WTC11 (cell line): ENCODE results near the gene NQO2. TPM values are rescaled to one million over a fixed set of nuclear protein-coding genes. Genes with fewer than 3 reads are reported as not detected.

ENCODE experiments used
- CREB1 ChIP-seq: sonication (generic); formaldehyde crosslinking; IDR thresholded peaks from 2 replicates; pipeline ENCODE4 v1.8.0; 2023; ENCODE audit warnings: mild to moderate bottlenecking, missing genetic modification reagents
- ESRRA ChIP-seq: sonication (generic); formaldehyde crosslinking; IDR thresholded peaks from 2 replicates; pipeline ENCODE4 v1.8.1; 2022; ENCODE audit warnings: mild to moderate bottlenecking, missing genetic modification reagents, borderline replicate concordance
- HMGA2 ChIP-seq: fragments of 250-450 bp; sonication (Bioruptor Pico); IDR thresholded peaks from 2 replicates; pipeline ENCODE4 v1.4.0; 2021; ENCODE audit warnings: mild to moderate bottlenecking, moderate library complexity
- JAZF1 ChIP-seq: fragments of 250-450 bp; sonication (Bioruptor Pico); IDR thresholded peaks from 2 replicates; pipeline ENCODE4 v1.9.0; 2021; ENCODE audit warnings: moderate library complexity, mild to moderate bottlenecking, inconsistent platforms
- JUN ChIP-seq: sonication (generic); formaldehyde crosslinking; IDR thresholded peaks from 2 replicates; pipeline ENCODE4 v1.8.0; 2023; ENCODE audit warnings: mild to moderate bottlenecking, missing genetic modification reagents
- NFATC4 ChIP-seq: fragments of 250-450 bp; sonication (Bioruptor Pico); IDR thresholded peaks from 2 replicates; pipeline ENCODE4 v1.9.0; 2021; ENCODE audit warnings: mild to moderate bottlenecking
- NFE2L1 ChIP-seq: sonication (generic); formaldehyde crosslinking; IDR thresholded peaks from 2 replicates; pipeline ENCODE4 v1.8.1; 2023; ENCODE audit warnings: missing genetic modification reagents
- PRDM15 ChIP-seq: sonication (generic); formaldehyde crosslinking; IDR thresholded peaks from 2 replicates; pipeline ENCODE4 v1.8.0; 2022; ENCODE audit warnings: missing genetic modification reagents
- PREB ChIP-seq: sonication (generic); formaldehyde crosslinking; IDR thresholded peaks from 2 replicates; pipeline ENCODE4 v1.8.1; 2022; ENCODE audit warnings: mild to moderate bottlenecking, missing genetic modification reagents, moderate library complexity, borderline replicate concordance
- SP1 ChIP-seq: sonication (generic); formaldehyde crosslinking; conservative IDR thresholded peaks from 2 replicates; pipeline ENCODE4 v1.8.1; 2022; ENCODE audit warnings: missing genetic modification reagents
- USF1 ChIP-seq: sonication (generic); formaldehyde crosslinking; IDR thresholded peaks from 2 replicates; pipeline ENCODE4 v1.8.0; 2022; ENCODE audit warnings: mild to moderate bottlenecking, missing genetic modification reagents
- ZBTB43 ChIP-seq: sonication (generic); formaldehyde crosslinking; IDR thresholded peaks from 2 replicates; pipeline ENCODE4 v1.8.1; 2023; ENCODE audit warnings: mild to moderate bottlenecking, missing genetic modification reagents
- ZNF219 ChIP-seq: sonication (generic); formaldehyde crosslinking; IDR thresholded peaks from 2 replicates; pipeline ENCODE4 v1.8.0; 2023; ENCODE audit warnings: missing genetic modification reagents, mild to moderate bottlenecking, borderline replicate concordance
- ZNF281 ChIP-seq: sonication (generic); formaldehyde crosslinking; IDR thresholded peaks from 2 replicates; pipeline ENCODE4 v1.8.0; 2023; ENCODE audit warnings: mild to moderate bottlenecking, missing genetic modification reagents
- total RNA-seq: library from RNA; stranded (reverse); gene quantifications from 3 replicates; pipeline ENCODE4 v1.2.3, GENCODE V29; 2021
- TF ChIP-seq, protein P1 (sequence below): sonication (generic); formaldehyde crosslinking; IDR thresholded peaks from 2 replicates; pipeline ENCODE4 v1.8.1; 2022; ENCODE audit warnings: low read depth, missing genetic modification reagents, borderline replicate concordance
- TF ChIP-seq, protein P2 (sequence below): sonication (generic); formaldehyde crosslinking; conservative IDR thresholded peaks from 2 replicates; pipeline ENCODE4 v1.8.1; 2023; ENCODE audit warnings: mild to moderate bottlenecking, low read depth, missing genetic modification reagents, moderate library complexity
- TF ChIP-seq, protein P3 (sequence below): sonication (generic); formaldehyde crosslinking; IDR thresholded peaks from 2 replicates; pipeline ENCODE4 v1.8.0; 2022; ENCODE audit warnings: mild to moderate bottlenecking, missing genetic modification reagents
- TF ChIP-seq, protein P4 (sequence below): fragments of 250-450 bp; sonication (Bioruptor Pico); IDR thresholded peaks from 2 replicates; pipeline ENCODE4 v2.1.2; 2022; ENCODE audit warnings: mild to moderate bottlenecking, moderate library complexity
- TF ChIP-seq, protein P5 (sequence below): sonication (generic); formaldehyde crosslinking; IDR thresholded peaks from 2 replicates; pipeline ENCODE4 v1.8.1; 2022; ENCODE audit warnings: mild to moderate bottlenecking, moderate library complexity, missing genetic modification reagents

Gene NQO2
- total RNA-seq, 1 experiment from 2014 or later = 119 TPM

GRCh38 chr6:3063733-3064700 is 64.3 kb downstream of the NQO2 start (continued):
- TF ChIP-seq PRDM15 (CRISPR knock-in tag) = 0 out of 2 replicates have a peak, but pooled peaks have one; percentile 30
- no peak for TF ChIP-seq JAZF1 (CRISPR knock-in tag)
- TF ChIP-seq ZNF219 (CRISPR knock-in tag) = no peak
- no peak for TF ChIP-seq HMGA2 (CRISPR knock-in tag)
- TF ChIP-seq USF1 (CRISPR knock-in tag) = no peak
- TF ChIP-seq, protein P1, sequence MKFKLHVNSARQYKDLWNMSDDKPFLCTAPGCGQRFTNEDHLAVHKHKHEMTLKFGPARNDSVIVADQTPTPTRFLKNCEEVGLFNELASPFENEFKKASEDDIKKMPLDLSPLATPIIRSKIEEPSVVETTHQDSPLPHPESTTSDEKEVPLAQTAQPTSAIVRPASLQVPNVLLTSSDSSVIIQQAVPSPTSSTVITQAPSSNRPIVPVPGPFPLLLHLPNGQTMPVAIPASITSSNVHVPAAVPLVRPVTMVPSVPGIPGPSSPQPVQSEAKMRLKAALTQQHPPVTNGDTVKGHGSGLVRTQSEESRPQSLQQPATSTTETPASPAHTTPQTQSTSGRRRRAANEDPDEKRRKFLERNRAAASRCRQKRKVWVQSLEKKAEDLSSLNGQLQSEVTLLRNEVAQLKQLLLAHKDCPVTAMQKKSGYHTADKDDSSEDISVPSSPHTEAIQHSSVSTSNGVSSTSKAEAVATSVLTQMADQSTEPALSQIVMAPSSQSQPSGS = no peak
- TF ChIP-seq, protein P2, sequence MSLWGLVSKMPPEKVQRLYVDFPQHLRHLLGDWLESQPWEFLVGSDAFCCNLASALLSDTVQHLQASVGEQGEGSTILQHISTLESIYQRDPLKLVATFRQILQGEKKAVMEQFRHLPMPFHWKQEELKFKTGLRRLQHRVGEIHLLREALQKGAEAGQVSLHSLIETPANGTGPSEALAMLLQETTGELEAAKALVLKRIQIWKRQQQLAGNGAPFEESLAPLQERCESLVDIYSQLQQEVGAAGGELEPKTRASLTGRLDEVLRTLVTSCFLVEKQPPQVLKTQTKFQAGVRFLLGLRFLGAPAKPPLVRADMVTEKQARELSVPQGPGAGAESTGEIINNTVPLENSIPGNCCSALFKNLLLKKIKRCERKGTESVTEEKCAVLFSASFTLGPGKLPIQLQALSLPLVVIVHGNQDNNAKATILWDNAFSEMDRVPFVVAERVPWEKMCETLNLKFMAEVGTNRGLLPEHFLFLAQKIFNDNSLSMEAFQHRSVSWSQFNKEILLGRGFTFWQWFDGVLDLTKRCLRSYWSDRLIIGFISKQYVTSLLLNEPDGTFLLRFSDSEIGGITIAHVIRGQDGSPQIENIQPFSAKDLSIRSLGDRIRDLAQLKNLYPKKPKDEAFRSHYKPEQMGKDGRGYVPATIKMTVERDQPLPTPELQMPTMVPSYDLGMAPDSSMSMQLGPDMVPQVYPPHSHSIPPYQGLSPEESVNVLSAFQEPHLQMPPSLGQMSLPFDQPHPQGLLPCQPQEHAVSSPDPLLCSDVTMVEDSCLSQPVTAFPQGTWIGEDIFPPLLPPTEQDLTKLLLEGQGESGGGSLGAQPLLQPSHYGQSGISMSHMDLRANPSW (CRISPR knock-in tag) = no peak
- no peak for TF ChIP-seq NFE2L1 (CRISPR knock-in tag)
- 0 out of 2 replicates have a peak, but pooled peaks have one; percentile 61 for TF ChIP-seq ESRRA (CRISPR knock-in tag)
- TF ChIP-seq ZNF281 (CRISPR knock-in tag) = no peak
- TF ChIP-seq, protein P3, sequence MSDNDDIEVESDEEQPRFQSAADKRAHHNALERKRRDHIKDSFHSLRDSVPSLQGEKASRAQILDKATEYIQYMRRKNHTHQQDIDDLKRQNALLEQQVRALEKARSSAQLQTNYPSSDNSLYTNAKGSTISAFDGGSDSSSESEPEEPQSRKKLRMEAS (CRISPR knock-in tag) = peak; percentile 31; the same call in 1 of the 2 replicates
- TF ChIP-seq PREB (CRISPR knock-in tag) = no peak
- no peak for TF ChIP-seq JUN (CRISPR knock-in tag)
- TF ChIP-seq NFATC4 (CRISPR knock-in tag) = no peak
- TF ChIP-seq, protein P4, sequence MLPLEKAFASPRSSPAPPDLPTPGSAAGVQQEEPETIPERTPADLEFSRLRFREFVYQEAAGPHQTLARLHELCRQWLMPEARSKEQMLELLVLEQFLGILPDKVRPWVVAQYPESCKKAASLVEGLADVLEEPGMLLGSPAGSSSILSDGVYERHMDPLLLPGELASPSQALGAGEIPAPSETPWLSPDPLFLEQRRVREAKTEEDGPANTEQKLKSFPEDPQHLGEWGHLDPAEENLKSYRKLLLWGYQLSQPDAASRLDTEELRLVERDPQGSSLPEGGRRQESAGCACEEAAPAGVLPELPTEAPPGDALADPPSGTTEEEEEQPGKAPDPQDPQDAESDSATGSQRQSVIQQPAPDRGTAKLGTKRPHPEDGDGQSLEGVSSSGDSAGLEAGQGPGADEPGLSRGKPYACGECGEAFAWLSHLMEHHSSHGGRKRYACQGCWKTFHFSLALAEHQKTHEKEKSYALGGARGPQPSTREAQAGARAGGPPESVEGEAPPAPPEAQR = no peak
- peak; percentile 20; the same call in 1 of the 2 replicates for TF ChIP-seq SP1 (CRISPR knock-in tag)
- TF ChIP-seq ZBTB43 (CRISPR knock-in tag) = no peak
- TF ChIP-seq, protein P5, sequence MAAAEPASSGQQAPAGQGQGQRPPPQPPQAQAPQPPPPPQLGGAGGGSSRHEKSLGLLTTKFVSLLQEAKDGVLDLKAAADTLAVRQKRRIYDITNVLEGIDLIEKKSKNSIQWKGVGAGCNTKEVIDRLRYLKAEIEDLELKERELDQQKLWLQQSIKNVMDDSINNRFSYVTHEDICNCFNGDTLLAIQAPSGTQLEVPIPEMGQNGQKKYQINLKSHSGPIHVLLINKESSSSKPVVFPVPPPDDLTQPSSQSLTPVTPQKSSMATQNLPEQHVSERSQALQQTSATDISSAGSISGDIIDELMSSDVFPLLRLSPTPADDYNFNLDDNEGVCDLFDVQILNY (CRISPR knock-in tag) = peak; percentile 54; the same call in 1 of the 2 replicates
- no peak for TF ChIP-seq CREB1 (CRISPR knock-in tag)
